Vagina (tissue), 2 donors: ENCODE results near the gene MFSD2A. TPM values are rescaled to one million over a fixed set of nuclear protein-coding genes. Genes with fewer than 3 reads are reported as not detected.

Experiments
- DNase-seq, 2 donors: peaks; one replicate each; pipeline ENCODE4 v3.0.0-alpha.2; 2017; ENCODE audit errors: extremely low spot score in 2 of 2
- H3K27ac ChIP-seq: fragments of 200-600 bp; sonication (generic); one replicate; pipeline ENCODE4 v1.5.1; 2019
- H3K27me3 ChIP-seq: fragments of 200-600 bp; sonication (generic); one replicate; pipeline ENCODE4 v1.5.1; 2019
- H3K36me3 ChIP-seq, 2 donors: fragments of 200-600 bp; sonication (generic); one replicate each; pipeline ENCODE4 v1.5.1; 2017 to 2019
- H3K4me1 ChIP-seq: fragments of 200-600 bp; sonication (generic); one replicate; pipeline ENCODE4 v1.5.1; 2019
- H3K4me3 ChIP-seq, 2 donors: fragments of 200-600 bp; sonication (generic); 1 replicate in 1 of 2; 2 replicates in 1 of 2; pipeline ENCODE4 v1.5.1; 2016 to 2019
- H3K9me3 ChIP-seq: fragments of 200-600 bp; sonication (generic); one replicate; pipeline ENCODE4 v1.5.1; 2019
- CTCF ChIP-seq, 3 experiments: fragments of 450-650 bp in 2 of 3; fragments of 200-600 bp in 1 of 3; sonication (generic) in 1 of 3; IDR thresholded peaks; one replicate each; pipeline ENCODE4 v1.5.1; 2017 to 2019; ENCODE audit warnings: antibody characterized with exemption in 3 of 3, mild to moderate bottlenecking in 2 of 3, moderate library complexity in 2 of 3
- POLR2A ChIP-seq, 2 donors: fragments of 450-650 bp; IDR thresholded peaks; one replicate each; pipeline ENCODE4 v1.6.1; 2017; ENCODE audit warnings: antibody characterized with exemption in 2 of 2, mild to moderate bottlenecking in 2 of 2, moderate library complexity in 2 of 2
- POLR2AphosphoS5 ChIP-seq, 2 donors: sonication (generic); formaldehyde crosslinking; IDR thresholded peaks; one replicate each; pipeline ENCODE4 v1.9.0; 2017; ENCODE audit warnings: antibody characterized with exemption in 2 of 2, mild to moderate bottlenecking in 2 of 2, low read depth in 1 of 2; ENCODE audit not compliant: insufficient read depth in 1 of 2
- intact Hi-C: fragments of 100-400 bp; cut with DNase I; formaldehyde crosslinking; loops from one replicate; pipeline ENCODE4 v1.15.1; 2023
- total RNA-seq: library from RNA; depleted of rRNA; stranded (reverse); fragments of >200 nt; gene quantifications from one replicate; pipeline ENCODE4 v1.2.3, GENCODE V29; 2016

The MFSD2A gene
- total RNA-seq, 1 donor from 2014 or later, result 56.0 TPM

GRCh38 chr1:39990428-39990827, 35.5 kb downstream of the MFSD2A start:
- DNase-seq, result no peak
- H3K9me3 ChIP-seq, result no peaks in the 10 kb centered on the region
- intact Hi-C loops, result no loop called here
- H3K36me3 ChIP-seq, result no peaks in the 10 kb centered on the region
- H3K27me3 ChIP-seq, result no peaks in the 10 kb centered on the region
- no peak for TF ChIP-seq CTCF (IDR thresholded peaks at IDR 0.05)
- TF ChIP-seq POLR2AphosphoS5 (IDR thresholded peaks at IDR 0.05; ENCODE audit: insufficient read depth in 1 of 2, low read depth in 1 of 2), result no peak
- TF ChIP-seq POLR2A (IDR thresholded peaks at IDR 0.05), result no peak
- H3K4me1 ChIP-seq, result no peaks in the 10 kb centered on the region
- H3K4me3 ChIP-seq, result no peak overlapping the region
- no peak overlapping the region for H3K27ac ChIP-seq

GRCh38 chr1:39992234-39992633, 37.3 kb downstream of the MFSD2A start:
- Histone ChIP-seq H3K9me3 (no peaks in the 10 kb centered on the region), H3K36me3 (no peaks in the 10 kb centered on the region), H3K27ac (no peak overlapping the region), H3K4me1 (no peaks in the 10 kb centered on the region), H3K27me3 (no peaks in the 10 kb centered on the region), H3K4me3 (no peak overlapping the region)
- intact Hi-C loops, result no loop called here
- DNase-seq, result no peak
- no peak for TF ChIP-seq POLR2AphosphoS5 (IDR thresholded peaks at IDR 0.05; ENCODE audit: insufficient read depth in 1 of 2, low read depth in 1 of 2)
- no peak for TF ChIP-seq CTCF (IDR thresholded peaks at IDR 0.05)

GRCh38 chr1:39992888-39993287, 37.9 kb downstream of the MFSD2A start:
- Histone ChIP-seq H3K9me3 (no peaks in the 10 kb centered on the region), H3K4me1 (no peaks in the 10 kb centered on the region), H3K36me3 (no peaks in the 10 kb centered on the region), H3K27ac (no peak overlapping the region), H3K27me3 (no peaks in the 10 kb centered on the region), H3K4me3 (no peak overlapping the region)
- no peak for DNase-seq
- intact Hi-C loops, result no loop called here
- no peak for TF ChIP-seq POLR2AphosphoS5 (IDR thresholded peaks at IDR 0.05; ENCODE audit: insufficient read depth in 1 of 2, low read depth in 1 of 2)
- TF ChIP-seq CTCF (IDR thresholded peaks at IDR 0.05), result no peak
- no peak for TF ChIP-seq POLR2A (IDR thresholded peaks at IDR 0.05)

- Histone ChIP-seq H3K36me3 (no peaks in the 10 kb centered on the region), H3K9me3 (no peaks in the 10 kb centered on the region), H3K4me1 (no peaks in the 10 kb centered on the region), H3K27me3 (no peaks in the 10 kb centered on the region), H3K4me3 (no peak overlapping the region), H3K27ac (no peak overlapping the region)
- intact Hi-C loops, result no loop called here
- TF ChIP-seq POLR2A (IDR thresholded peaks at IDR 0.05) (no peak), POLR2AphosphoS5 (IDR thresholded peaks at IDR 0.05; ENCODE audit: insufficient read depth in 1 of 2, low read depth in 1 of 2) (no peak), CTCF (IDR thresholded peaks at IDR 0.05) (no peak)
- DNase-seq, result no peak
Measured at GRCh38 chr1:39995973-39996393, 41.0 kb downstream of the MFSD2A start.

GRCh38 chr1:39996396-39997004, 41.6 kb downstream of the MFSD2A start:
- Histone ChIP-seq H3K27me3 (no peaks in the 10 kb centered on the region), H3K9me3 (no peaks in the 10 kb centered on the region), H3K27ac (no peak overlapping the region), H3K4me3 (no peak overlapping the region), H3K4me1 (no peaks in the 10 kb centered on the region), H3K36me3 (no peaks in the 10 kb centered on the region)
- intact Hi-C loops, result no loop called here
- TF ChIP-seq CTCF (IDR thresholded peaks at IDR 0.05) (no peak), POLR2A (IDR thresholded peaks at IDR 0.05) (no peak), POLR2AphosphoS5 (IDR thresholded peaks at IDR 0.05; ENCODE audit: insufficient read depth in 1 of 2, low read depth in 1 of 2) (no peak)
- no peak for DNase-seq
